ENCODE data around the gene NFASC. TPM values are rescaled to one million over a fixed set of nuclear protein-coding genes. Genes with fewer than 3 reads are reported as not detected.

NFASC gene
- total and polyA plus RNA-seq, 2 donors (not counting 3 experiments of a cell fraction or from before 2014, with no cell fraction given) = not detected

- intact Hi-C loops (cut with micrococcal nuclease) = no loop called here
Measured at GRCh38 chr1:204869097-204869496, 1.6 kb upstream of the NFASC start.

More at GRCh38 chr1:204869097-204869496, 1.6 kb upstream of the NFASC start:
- no TSS peak for BruUV-seq (replicated peaks)
- CTCF ChIA-PET = no interaction called here
- Histone ChIP-seq H3K36me3 (ENCODE audit: control insufficient read depth in 2 of 2, extremely low read depth in 1 of 2, insufficient read depth in 2 of 2, low read length in 2 of 2) (no peaks in the 10 kb centered on the region), H2AFZ (ENCODE audit: low read depth, low read length) (no peak overlapping the region), H4K20me1 (replicated peaks; ENCODE audit: control insufficient read depth, extremely low read depth, insufficient read depth, low read length) (no peaks in the 10 kb centered on the region), H3K4me1 (ENCODE audit: control insufficient read depth, extremely low read depth, insufficient read depth, low read length) (no peaks in the 10 kb centered on the region), H3K79me2 (ENCODE audit: control insufficient read depth, insufficient read depth, low read length) (no peaks in the 10 kb centered on the region), H3K27me3 (ENCODE audit: control insufficient read depth in 2 of 2, insufficient read depth in 2 of 2, low read length in 2 of 2) (no peaks in the 10 kb centered on the region), H3K9me3 (replicated peaks; ENCODE audit: control insufficient read depth, insufficient read depth, low read length) (no peaks in the 10 kb centered on the region), H3K9me1 (replicated peaks; ENCODE audit: control insufficient read depth, extremely low read depth, insufficient read depth, low read length) (no peaks in the 10 kb centered on the region), H3K9ac (replicated peaks; ENCODE audit: extremely low read depth, insufficient read depth, low read length) (no peak overlapping the region), H3K4me3 (replicated peaks in 1 of 3; ENCODE audit: insufficient read depth in 1 of 3, low read depth in 1 of 3, low read length in 3 of 3) (no peak overlapping the region), H3K4me2 (ENCODE audit: insufficient read depth, low read length) (no peak overlapping the region), H3K27ac (ENCODE audit: insufficient read depth, low read depth, low read length) (no peak overlapping the region)
- POLR2A ChIA-PET = no interaction called here
- dilution Hi-C loops (cut with MboI; ENCODE audit: extremely low pct_ligation_motif_present, low sequenced_read_pairs) = no loop called here
- DNase-seq (ENCODE audit: low read depth, low spot score) (no peak), FAIRE-seq (no peak)
- TF ChIP-seq MAX (IDR thresholded peaks at IDR 0.05; ENCODE audit: insufficient read depth, insufficient read length) (no peak), CTCF (IDR thresholded peaks at IDR 0.05; ENCODE audit: extremely low read depth in 1 of 2, insufficient read depth in 1 of 2, low read depth in 1 of 2, low read length in 2 of 2) (no peak)
